ENCODE data around the gene MAN1A1. TPM values are rescaled to one million over a fixed set of nuclear protein-coding genes. Genes with fewer than 3 reads are reported as not detected.
A peak's percentile ranks its signal among the peaks of the same experiment; 100 is the strongest.

Gene MAN1A1
- total and polyA plus RNA-seq, 10 donors: 6.0 to 148 (median 93.5) TPM

DNA sequence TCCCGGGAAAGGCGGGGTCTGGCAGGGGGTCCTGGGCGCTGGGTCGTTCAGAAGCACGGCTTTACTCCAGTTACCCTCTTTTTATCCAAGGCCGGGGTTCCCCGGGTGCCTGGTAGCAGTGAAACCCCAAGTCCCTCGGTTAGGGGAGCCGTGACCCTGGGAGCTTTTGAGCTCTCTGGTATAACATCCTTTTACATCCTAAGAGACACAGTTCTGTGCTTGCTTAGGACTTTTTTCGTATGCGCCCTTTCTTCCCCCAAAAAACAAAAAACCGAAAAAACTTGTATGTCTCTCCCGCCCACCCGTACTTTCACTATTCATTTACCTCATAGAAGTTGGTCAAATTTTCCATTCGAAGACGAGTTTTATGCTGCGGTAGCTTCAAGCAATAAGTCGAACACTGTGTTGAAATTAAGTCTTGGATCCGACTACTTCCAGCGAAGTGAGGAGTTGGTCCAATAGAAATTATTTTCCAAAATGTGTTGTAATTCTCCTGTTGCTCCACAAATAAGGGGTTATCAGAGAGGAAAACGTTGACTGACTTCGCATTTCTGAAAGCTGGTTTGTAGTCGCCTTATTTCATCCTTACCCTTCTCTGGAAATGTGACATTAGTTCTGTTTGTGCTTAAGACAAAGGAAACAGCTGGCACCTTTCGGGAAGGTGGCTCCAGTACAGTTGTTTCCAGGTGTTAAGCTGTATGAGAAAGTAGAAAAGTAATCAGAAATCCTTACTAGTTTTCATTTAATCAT lies 816 bp upstream of the MAN1A1 start:
- Histone ChIP-seq H3K4me3 (peak overlapping the region; percentile 78 to 93 (median 88)), H3K9me3 (no peaks in the 10 kb centered on the region), H3K27me3 (replicated peaks in 1 of 7) (no peaks in the 10 kb centered on the region), H3K36me3 (no peaks in the 10 kb centered on the region), H3K4me1 (peaks cover 20 to 81% (median 61%) of the 10 kb centered on the region in 6 donors), H3K27ac (peak overlapping the region; percentile 93 to 98 (median 98))
- no peak for DNase-seq
- intact Hi-C loops (cut with DNase I; ENCODE audit: low total_unique reads): no loop called here
- TF ChIP-seq POLR2A (IDR thresholded peaks at IDR 0.05) (no peak), POLR2AphosphoS5 (IDR thresholded peaks at IDR 0.05) (peak in 1 of 3 donors; percentile 17)
- WGBS, 5 donors: 0 to 1% (median 1%) methylated on average over 19 to 24 of the region's 24 CpGs

DNA sequence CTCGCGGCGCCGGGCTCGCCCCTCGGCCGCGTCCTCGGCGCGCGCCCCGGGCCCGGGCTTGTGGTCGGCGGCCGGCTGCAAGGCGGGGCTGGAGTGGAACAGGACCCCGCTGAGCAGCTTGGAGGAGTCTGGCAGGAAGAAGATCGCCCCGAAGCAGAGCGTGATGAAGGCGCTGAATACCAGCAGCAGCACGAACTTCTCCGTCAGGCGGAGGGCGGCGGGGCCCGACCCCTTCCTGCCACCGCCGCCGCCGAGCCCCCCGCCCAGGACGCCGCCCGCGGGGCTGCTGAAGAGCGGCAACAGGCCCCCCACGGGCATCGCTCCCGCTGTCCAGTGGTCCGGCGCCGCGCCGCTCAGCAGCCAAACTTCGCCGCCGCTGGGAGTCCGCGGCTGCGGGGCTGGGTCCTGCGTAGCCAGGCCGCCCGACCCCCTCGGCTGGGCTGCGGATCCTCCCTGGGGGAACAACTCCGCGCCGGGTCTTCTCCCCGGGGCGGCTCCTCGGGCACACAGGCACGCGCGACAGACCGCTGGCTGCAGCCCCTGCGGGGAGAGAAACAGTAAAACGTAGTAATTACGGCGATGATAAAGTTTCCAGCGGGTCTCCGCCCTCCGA lies 707 bp downstream of the MAN1A1 start:
- no peaks in the 10 kb centered on the region for H3K27me3 ChIP-seq (replicated peaks in 1 of 7)
- no peaks in the 10 kb centered on the region for H3K9me3 ChIP-seq
- H3K27ac ChIP-seq: peak overlapping the region; percentile 93 to 98 (median 98)
- peak overlapping the region; percentile 78 to 93 (median 88) for H3K4me3 ChIP-seq
- H3K4me1 ChIP-seq: peaks cover 20 to 81% (median 66%) of the 10 kb centered on the region in 6 donors
- 0 to 1% (median 0%) methylated on average over 11 to 75 of the region's 75 CpGs for WGBS, 5 donors
- no peaks in the 10 kb centered on the region for H3K36me3 ChIP-seq
- intact Hi-C loops (cut with DNase I; ENCODE audit: low total_unique reads): no loop called here
- peak; percentile 93 for DNase-seq
- TF ChIP-seq, protein P1, sequence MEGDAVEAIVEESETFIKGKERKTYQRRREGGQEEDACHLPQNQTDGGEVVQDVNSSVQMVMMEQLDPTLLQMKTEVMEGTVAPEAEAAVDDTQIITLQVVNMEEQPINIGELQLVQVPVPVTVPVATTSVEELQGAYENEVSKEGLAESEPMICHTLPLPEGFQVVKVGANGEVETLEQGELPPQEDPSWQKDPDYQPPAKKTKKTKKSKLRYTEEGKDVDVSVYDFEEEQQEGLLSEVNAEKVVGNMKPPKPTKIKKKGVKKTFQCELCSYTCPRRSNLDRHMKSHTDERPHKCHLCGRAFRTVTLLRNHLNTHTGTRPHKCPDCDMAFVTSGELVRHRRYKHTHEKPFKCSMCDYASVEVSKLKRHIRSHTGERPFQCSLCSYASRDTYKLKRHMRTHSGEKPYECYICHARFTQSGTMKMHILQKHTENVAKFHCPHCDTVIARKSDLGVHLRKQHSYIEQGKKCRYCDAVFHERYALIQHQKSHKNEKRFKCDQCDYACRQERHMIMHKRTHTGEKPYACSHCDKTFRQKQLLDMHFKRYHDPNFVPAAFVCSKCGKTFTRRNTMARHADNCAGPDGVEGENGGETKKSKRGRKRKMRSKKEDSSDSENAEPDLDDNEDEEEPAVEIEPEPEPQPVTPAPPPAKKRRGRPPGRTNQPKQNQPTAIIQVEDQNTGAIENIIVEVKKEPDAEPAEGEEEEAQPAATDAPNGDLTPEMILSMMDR (IDR thresholded peaks at IDR 0.05 in 8 of 11, conservative IDR thresholded peaks at IDR 0.05 in 3 of 11): no peak
- no peak for TF ChIP-seq POLR2A (IDR thresholded peaks at IDR 0.05)

DNA sequence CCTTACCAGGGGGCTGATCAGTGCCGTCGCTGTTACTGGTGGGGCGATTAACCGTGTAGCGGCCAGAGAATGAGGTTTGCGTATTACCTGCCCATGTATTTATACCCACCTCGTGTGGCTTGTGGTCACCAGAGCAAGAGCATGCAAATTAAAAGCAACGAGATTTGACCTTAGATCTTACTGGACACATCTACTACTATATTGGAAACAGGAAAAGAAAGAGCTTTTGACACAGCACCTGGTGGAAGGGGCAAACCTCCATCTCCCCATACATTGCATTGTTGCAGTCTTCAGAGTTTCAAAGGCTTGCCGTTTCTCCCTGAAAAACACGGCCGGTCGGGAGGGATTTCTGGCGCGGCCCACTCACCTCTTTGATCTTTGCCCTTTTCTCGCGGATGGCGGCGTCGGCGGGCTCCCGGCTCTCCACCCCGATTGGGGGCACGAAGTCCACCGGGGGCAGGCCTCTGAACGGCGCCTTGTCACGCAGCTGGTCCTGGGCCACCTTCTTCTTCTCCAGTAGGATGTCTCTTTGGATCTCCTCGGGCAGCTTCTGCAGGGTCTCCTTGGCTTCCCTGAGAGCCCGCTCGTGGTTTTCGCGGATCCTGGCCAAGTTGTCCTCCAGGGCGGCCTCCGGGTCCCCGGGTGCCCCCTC lies 1.3 kb downstream of the MAN1A1 start:
- no peaks in the 10 kb centered on the region for H3K36me3 ChIP-seq
- TF ChIP-seq POLR2AphosphoS5 (IDR thresholded peaks at IDR 0.05): peak in 2 of 3 donors; percentile 15 to 35
- TF ChIP-seq, protein P1 (IDR thresholded peaks at IDR 0.05 in 8 of 11, conservative IDR thresholded peaks at IDR 0.05 in 3 of 11): no peak
- TF ChIP-seq POLR2A (IDR thresholded peaks at IDR 0.05): no peak
- H3K27ac ChIP-seq: peak overlapping the region; percentile 93 to 98 (median 98)
- no peaks in the 10 kb centered on the region for H3K27me3 ChIP-seq (replicated peaks in 1 of 7)
- intact Hi-C loops (cut with DNase I; ENCODE audit: low total_unique reads): no loop called here
- peak; percentile 90 for DNase-seq
- WGBS, 5 donors: 2 to 7% (median 2%) methylated on average over 22 to 35 of the region's 35 CpGs
- H3K4me1 ChIP-seq: peaks cover 19 to 81% (median 67%) of the 10 kb centered on the region in 6 donors
- peak overlapping the region; percentile 78 to 93 (median 88) for H3K4me3 ChIP-seq
- no peaks in the 10 kb centered on the region for H3K9me3 ChIP-seq

DNA sequence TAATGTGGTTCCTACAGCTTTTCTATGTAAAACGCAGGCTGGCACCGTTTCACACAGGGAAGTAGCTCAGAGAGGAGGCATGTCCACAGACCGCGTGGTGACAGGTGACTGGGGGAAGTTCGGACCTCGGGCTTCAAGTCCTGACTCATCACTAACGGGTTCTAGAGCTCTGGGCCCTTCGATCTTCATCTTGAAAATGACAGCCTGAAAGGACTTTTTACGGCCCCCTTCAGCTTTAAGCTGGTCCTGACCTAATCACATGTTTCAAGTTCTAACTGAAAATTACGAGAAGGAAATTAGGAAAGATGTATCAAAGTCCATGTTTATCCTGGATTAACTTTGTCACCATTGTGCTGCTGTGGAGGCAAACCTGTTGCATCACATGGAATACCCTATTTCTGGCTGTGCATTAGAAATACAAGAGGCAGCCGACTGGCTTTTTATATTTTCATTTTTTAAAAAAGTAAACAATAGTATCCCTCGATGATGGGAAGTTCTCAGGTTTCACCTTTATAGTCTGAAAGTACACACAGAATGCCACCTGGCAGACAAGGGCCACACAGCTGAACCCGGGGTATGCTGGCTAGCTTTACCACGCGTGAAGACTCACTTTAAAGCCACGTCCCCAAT lies 2.0 kb downstream of the MAN1A1 start:
- Histone ChIP-seq H3K36me3 (no peaks in the 10 kb centered on the region), H3K27me3 (replicated peaks in 1 of 7) (no peaks in the 10 kb centered on the region), H3K4me3 (peak overlapping the region; percentile 78 to 93 (median 88)), H3K9me3 (no peaks in the 10 kb centered on the region), H3K4me1 (peaks cover 17 to 81% (median 65%) of the 10 kb centered on the region in 6 donors), H3K27ac (peak overlapping the region in 7 of 8 donors; percentile 42 to 98 (median 98))
- WGBS, 5 donors: 4 to 9% (median 7%) methylated on average over 16 of the region's 16 CpGs
- peak; percentile 91 for DNase-seq
- TF ChIP-seq POLR2A (IDR thresholded peaks at IDR 0.05) (no peak), POLR2AphosphoS5 (IDR thresholded peaks at IDR 0.05) (peak in 1 of 3 donors; percentile 50)
- intact Hi-C loops (cut with DNase I; ENCODE audit: low total_unique reads): no loop called here

Data from spleen (tissue), 11 donors.